OCI-LY1 (cell line): Measurements from ENCODE around the gene NDUFAF8.

Source experiments
- CTCF ChIP-seq: fragments of 200-600 bp; sonication (generic), shearing (Covaris generic); IDR thresholded peaks from 2 replicates; pipeline ENCODE4 v1.5.1; 2017; ENCODE audit warnings: mild to moderate bottlenecking, antibody characterized with exemption, low read length, moderate library complexity, mixed read lengths
- EZH2 ChIP-seq: fragments of 200-600 bp; sonication (generic), shearing (Covaris generic); IDR thresholded peaks from 2 replicates; pipeline ENCODE4 v1.8.0; 2017; ENCODE audit warnings: borderline replicate concordance, mixed run types, mild to moderate bottlenecking, antibody characterized with exemption, low read length, moderate library complexity, mixed read lengths

DNA sequence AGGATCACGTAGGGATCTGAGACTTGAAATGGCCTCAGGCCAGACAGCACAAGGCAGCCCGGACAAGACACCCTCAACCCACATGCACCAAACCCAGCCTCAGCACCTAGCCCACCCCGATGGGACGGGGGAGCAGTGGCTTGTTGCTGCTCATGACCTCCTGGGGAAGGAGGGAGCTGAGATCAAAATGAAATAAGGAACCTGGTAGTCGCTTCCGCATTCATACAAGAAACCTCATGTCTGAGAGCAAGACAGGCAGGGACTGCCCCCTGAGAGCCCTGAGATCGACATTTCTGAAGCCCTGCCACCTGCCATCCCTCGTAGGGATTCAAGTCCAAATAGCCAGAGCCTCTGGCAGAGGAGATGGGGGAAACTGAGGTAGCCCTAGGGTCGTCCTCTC lies 10.7 kb upstream of the NDUFAF8 start:
- TF ChIP-seq CTCF (no peak), EZH2 (no peak)
